NK-92 (cell line): ENCODE results near the gene CYP4F3.
"Not testable (repeated sequence)": the region's sequence is repeated elsewhere in the genome, so short reads cannot be mapped to it uniquely, and the experiment has no call there.

Experiments used
- DNase-seq: peaks from one replicate; lab custom pipeline; 2025; ENCODE audit not compliant: unreplicated experiment; lab: John Stamatoyannopoulos, UW

Gene CYP4F3

GRCh38 chr19:15631817-15632216 is 8.9 kb upstream of the CYP4F3 start:
- DNase-seq: no peak

DNA sequence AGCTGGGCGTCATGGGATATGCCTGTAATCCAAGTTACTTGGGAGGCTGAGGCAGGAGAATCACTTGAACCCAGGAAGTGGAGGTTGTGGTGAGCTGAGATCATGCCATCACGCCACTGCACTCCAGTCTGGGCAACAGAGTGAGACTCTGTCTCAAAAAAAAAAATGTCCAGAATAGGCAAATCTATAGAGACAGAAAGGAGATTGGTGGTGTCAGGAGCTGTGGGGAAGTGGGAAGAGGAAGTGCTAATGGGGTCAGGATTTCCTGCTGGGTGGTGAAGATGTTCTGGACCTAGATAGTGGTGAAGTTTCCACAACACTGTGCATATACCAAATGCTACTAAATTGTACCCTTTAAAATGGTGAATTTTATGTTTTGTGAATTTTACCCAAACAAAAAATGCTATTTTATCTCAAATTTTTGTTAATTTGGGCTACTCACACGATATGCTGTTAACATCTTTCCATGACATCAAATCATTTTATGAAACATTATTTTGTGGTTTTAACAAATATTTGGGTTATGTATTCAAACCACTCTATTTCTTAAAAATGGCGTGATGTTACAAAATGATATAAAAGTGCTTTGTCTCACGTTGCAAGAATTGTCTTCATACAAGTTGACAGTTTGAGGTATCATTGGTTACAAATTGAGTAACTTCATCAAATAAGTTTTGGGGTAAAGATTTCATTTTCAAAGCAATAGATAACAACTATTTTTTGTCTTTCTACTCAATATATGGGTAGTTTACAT is 7.4 kb upstream of the CYP4F3 start:
- no peak for DNase-seq

DNA sequence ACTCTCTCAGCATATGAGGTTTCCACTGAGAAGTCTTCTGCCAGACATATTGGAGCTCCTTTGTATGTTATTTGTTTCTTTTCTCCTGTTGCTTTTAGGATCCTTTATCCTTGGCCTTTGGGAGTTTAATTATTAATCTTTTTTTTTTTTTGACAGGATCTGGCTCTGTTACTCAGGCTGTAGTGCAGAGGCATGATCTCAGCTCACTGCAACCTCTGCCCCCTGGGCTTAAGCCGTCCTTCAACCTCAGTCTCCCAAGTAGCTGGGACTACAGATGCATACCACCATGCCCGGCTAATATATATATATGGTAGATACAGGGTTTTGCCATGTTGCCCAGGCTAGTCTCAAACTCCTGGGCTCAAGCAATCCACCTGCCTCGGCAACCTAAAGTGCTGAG is 6.6 kb upstream of the CYP4F3 start:
- DNase-seq: no peak

GRCh38 chr19:15635016-15635805 is 5.5 kb upstream of the CYP4F3 start:
- DNase-seq: no peak

DNA sequence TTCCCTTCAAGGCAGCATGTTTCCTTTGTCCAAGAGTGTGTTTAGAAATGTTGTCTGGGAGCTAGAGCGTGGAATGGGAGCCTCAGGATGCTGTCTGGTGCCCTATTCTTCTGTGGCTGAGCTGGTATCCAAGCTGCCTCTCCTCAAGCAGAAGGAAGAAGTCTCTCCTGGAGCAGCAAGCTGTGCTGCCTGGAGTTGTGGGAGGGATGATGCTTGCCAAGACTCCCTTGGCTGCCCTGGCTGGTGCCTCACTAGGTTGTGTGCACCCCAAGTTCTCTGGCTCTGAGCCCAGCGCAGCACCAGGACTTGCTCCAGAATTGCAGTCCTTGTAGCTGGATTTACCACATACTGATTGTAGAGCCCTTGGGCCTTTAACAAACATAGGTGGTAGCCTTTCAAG is 4.7 kb upstream of the CYP4F3 start:
- DNase-seq: no peak

DNA sequence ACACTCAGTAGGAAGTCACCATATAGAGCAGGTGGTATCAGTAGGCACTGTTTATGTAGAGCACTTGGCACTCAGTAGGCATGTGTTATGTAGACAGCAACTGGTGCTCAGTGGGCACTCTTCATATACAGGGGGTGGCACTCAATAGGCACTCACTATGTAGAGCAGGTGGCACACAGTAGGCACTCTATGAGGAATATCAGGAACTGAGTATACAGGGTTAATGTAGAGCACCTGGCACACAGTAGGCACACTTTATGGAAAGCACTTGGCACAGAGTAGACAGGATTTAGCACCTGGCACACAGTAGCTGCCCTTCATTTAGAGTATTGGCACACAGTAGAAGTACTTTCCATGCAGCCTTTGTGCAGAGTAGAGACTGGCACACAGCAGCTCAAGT is 1.1 kb upstream of the CYP4F3 start:
- DNase-seq: no peak

- DNase-seq: no peak
Measured at GRCh38 chr19:15640904-15641597, 354 bp downstream of the CYP4F3 start.

DNA sequence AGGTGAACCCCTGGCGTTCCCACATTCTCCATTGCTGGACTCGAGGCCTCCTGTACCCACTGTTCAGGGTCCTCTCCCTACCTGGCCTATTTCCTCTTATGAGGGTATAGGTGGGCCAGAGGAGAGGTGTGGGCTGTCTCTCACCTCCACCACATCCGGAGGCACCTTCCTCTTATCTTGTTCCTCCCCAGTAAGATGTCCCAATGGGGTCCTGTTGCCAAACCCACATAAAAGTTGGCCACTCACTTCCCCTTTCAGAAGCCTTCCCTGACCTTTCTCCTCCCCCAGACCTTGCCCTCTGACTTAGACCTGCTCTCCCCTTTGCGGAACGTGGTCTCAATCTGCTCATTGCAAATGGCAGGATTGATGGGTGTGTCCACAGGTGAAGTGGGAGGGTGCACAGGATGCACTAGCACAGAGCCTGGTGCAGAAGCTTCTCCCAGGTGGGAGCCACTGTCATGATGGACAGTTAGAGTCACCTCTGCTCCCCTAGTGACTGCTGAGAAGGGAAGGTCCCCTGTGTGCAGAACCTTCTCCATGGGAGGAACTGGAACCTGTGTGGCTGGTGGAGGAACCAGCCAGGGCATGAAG is 1.3 kb downstream of the CYP4F3 start:
- DNase-seq: no peak

DNA sequence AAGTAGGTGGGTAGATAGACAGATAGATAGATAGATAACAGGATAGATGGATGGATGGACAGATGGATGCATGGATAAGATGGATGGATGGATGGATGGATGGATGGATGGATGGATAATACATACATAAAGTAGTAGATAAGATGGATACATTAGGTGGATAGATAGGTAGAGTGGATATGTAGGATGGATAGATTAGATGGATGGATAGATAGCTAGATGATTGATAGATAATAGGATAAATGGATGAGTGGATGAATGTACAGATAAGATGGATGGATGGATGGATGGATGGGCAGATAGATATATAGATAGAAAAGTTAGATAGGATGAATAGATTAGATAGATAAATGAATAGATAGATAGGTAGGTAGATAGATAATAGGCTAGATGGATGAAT is 2.1 kb downstream of the CYP4F3 start:
- no peak for DNase-seq

DNA sequence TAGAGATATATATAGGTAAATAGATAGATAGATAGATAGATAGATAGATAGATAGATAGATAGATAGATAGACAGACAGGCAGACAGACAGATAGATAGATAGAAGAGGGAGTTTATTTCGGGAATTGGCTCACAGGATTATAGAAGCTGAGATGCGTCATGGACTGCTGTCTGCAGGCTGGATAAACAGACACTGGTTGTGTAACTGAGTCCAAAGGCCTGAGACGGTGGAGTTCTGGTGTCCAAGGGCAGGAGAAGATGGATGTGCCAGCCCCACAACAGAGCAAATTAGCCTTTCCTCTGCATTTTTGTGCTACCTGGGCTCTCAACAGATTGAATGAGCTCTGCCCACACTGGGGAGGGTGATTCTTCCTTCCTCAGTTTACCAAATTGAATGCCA is 2.7 kb downstream of the CYP4F3 start:
- no peak for DNase-seq

DNA sequence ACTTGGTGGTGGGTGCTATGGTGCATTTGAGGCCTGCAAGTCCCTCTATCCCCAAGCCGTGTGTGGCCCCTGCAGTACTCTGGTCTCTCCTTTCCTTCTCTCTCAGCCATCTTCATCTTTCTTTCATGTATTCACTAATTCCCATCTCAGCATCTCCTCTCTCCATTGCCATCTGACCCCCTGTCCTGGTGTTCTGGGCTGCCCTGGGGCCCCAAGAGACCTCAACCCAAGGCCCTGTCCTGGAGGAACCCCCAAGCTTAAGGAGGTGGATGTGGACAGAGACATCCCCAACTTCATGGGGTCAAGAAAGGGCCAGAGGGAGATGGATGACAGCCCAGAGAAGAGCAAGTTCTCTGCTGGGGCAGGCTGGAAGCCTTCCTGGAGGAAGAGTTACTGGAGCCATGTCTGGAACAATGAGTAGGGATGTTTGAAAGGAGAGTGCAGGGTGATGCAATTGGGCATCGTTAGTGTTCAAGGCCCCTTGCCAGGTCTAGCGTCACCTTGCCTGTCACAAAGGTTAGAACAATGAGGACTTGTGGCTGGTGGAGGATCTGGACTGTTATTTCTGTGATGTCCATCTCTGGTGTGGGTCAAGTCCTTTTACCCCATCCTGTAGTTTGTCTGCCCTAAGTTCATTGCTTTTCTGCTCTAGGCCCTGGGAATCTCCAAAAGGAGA is 3.5 kb downstream of the CYP4F3 start:
- no peak for DNase-seq

- DNase-seq: no peak
Measured at GRCh38 chr19:15644816-15645215, 4.1 kb downstream of the CYP4F3 start.

DNA sequence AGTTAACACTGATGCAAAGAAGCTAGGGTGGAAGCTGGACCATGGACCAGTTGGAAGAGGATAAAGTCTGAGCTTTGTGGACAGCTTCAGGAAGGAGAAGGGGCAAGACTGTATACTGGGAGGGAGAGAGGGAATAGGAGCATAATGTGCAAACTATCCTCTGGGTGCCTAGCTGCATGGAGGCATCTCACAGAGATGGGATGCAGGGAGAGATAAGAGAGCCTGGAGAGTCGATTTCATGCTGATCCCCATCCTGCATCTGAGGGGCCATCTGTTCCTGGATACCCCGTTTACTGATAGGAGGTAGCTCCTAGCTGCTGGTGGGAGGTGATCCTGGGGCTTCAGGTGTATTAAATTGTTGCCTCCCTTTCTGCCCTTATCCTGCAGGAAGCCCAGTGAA is 8.8 kb downstream of the CYP4F3 start:
- no peak for DNase-seq

- DNase-seq: not testable (repeated sequence)
Measured at GRCh38 chr19:15650123-15650522, 9.4 kb downstream of the CYP4F3 start.

DNA sequence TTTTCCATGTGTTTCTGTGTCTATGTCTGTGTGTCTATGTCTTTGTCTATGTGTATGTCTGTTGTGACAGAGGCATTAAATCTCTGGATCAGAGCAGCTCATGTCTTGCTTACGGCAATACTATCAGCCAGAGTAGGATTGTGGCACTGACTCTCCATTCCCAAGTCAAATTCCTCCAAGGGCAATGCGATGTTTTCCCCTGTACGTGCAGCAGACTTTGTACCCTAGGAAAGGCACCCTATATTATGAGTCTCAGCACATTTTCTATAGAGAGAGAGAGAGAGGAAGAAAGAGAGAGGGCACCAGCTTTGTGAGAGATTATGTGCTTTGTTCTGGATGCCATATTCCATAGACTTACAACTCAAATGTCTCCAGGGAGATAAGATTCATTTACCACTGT is 11.1 kb downstream of the CYP4F3 start:
- no peak for DNase-seq

DNA sequence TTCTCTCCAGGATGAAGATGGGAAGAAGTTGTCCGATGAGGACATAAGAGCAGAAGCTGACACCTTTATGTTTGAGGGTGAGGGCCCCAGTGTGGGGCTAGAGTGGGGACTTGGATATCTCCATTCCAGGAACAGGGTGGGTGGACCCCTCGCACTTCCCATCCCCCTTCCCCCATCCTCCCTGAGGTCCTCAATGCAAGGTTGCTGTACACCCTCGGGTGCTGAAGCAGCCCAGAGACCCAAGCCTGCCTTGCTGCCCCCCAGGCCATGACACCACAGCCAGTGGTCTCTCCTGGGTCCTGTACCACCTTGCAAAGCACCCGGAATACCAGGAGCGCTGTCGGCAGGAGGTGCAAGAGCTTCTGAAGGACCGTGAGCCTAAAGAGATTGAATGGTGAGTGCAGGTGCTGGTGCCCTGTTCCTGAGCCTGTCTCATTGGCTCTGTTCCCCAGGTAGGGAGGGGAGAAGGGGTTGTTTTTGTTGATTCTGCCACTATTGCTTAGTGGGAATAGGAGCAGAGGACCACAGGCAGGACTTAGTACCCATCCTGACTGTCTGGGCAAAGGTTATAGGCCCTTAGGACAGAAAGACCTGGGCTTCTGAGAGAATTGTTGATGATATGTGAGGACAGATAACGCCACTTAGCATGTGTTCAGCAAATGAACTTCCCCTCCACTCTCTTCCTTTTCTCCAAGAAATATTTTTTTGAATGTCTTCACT is 12.0 kb downstream of the CYP4F3 start:
- DNase-seq: no peak

- no peak for DNase-seq
Measured at GRCh38 chr19:15656467-15656866, 15.8 kb downstream of the CYP4F3 start.

- DNase-seq: no peak
Measured at GRCh38 chr19:15663247-15663646, 22.6 kb downstream of the CYP4F3 start.

GRCh38 chr19:15666186-15666585 is 25.5 kb downstream of the CYP4F3 start:
- DNase-seq: no peak

DNA sequence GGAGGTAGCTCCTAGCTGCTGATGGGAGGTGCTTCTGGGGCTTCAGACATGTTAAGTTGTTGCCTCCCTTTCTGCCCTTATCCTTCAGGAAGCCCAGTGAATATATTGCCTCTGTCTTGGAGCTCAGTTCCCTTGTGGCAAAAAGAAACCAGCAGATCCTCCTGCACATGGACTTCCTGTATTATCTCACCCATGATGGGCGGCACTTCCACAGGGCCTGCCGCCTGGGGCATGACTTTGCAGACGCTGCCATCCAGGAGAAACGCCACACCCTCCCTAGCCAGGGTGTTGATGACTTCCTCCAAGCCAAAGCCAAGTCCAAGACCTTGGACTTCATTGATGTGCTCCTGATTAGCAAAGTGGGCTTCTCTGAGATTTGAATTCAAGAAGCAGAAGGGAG is 26.2 kb downstream of the CYP4F3 start:
- DNase-seq: no peak
